SIG-M5 treated with dmso at 0.1 percent for 504 hours (cell line): ENCODE results near the gene PHKB.

Experiments
- DNase-seq: peaks from one replicate; lab custom pipeline; 2025; ENCODE audit not compliant: unreplicated experiment; lab: John Stamatoyannopoulos, UW

Gene PHKB

GRCh38 chr16:47561286-47561685 is 100.2 kb downstream of the PHKB start:
- DNase-seq: no peak

GRCh38 chr16:47562366-47562765 is 101.2 kb downstream of the PHKB start:
- peak; percentile 33 for DNase-seq

GRCh38 chr16:47565454-47565853 is 104.3 kb downstream of the PHKB start:
- peak; percentile 95 for DNase-seq

GRCh38 chr16:47567321-47567720 is 106.2 kb downstream of the PHKB start:
- DNase-seq: peak; percentile 47

- no peak for DNase-seq
These were observed 107.2 kb downstream of the PHKB start for GRCh38 chr16:47568351-47568750.

GRCh38 chr16:47571049-47571448 is 109.9 kb downstream of the PHKB start:
- DNase-seq: no peak

GRCh38 chr16:47571711-47572110 is 110.6 kb downstream of the PHKB start:
- DNase-seq: no peak

- no peak for DNase-seq
These were observed 113.2 kb downstream of the PHKB start for GRCh38 chr16:47574091-47575054.

GRCh38 chr16:47577029-47577428 is 115.9 kb downstream of the PHKB start:
- no peak for DNase-seq

GRCh38 chr16:47578033-47578432 is 116.9 kb downstream of the PHKB start:
- no peak for DNase-seq

- no peak for DNase-seq
These were observed 117.4 kb downstream of the PHKB start for GRCh38 chr16:47578573-47578972.

- DNase-seq: no peak
These were observed 120.0 kb downstream of the PHKB start for GRCh38 chr16:47581114-47581513.

- no peak for DNase-seq
These were observed 123.5 kb downstream of the PHKB start for GRCh38 chr16:47584464-47585225.

GRCh38 chr16:47586121-47586520 is 125.0 kb downstream of the PHKB start:
- DNase-seq: no peak

GRCh38 chr16:47590472-47590871 is 129.3 kb downstream of the PHKB start:
- no peak for DNase-seq

- no peak for DNase-seq
These were observed 131.1 kb downstream of the PHKB start for GRCh38 chr16:47592232-47592631.

- no peak for DNase-seq
These were observed 138.4 kb downstream of the PHKB start for GRCh38 chr16:47599512-47599911.

- no peak for DNase-seq
These were observed 139.2 kb downstream of the PHKB start for GRCh38 chr16:47600376-47600775.

- no peak for DNase-seq
These were observed 143.2 kb downstream of the PHKB start for GRCh38 chr16:47604306-47604705.

GRCh38 chr16:47611042-47611441 is 149.9 kb downstream of the PHKB start:
- no peak for DNase-seq

GRCh38 chr16:47611848-47612493 is 150.8 kb downstream of the PHKB start:
- DNase-seq: no peak

GRCh38 chr16:47612711-47613110 is 151.6 kb downstream of the PHKB start:
- no peak for DNase-seq
